Neural progenitor cell (in vitro differentiated cells): ENCODE results near the gene DGCR6L. TPM values are rescaled to one million over a fixed set of nuclear protein-coding genes. Genes with fewer than 3 reads are reported as not detected.
A peak's percentile ranks its signal among the peaks of the same experiment; 100 is the strongest.
"Not testable (repeated sequence)": the region's sequence is repeated elsewhere in the genome, so short reads cannot be mapped to it uniquely, and the experiment has no call there.

Experiments
- DNase-seq: peaks from one replicate; pipeline ENCODE4 v3.0.0-alpha.2; 2016; ENCODE audit warnings: low spot score
- H2AFZ ChIP-seq: fragments of 200-600 bp; sonication (generic); replicated peaks from 2 replicates; pipeline ENCODE4 v1.6.1; 2016; ENCODE audit warnings: antibody characterized with exemption
- H3F3A ChIP-seq: fragments of 200-600 bp; sonication (generic); 2 replicates; pipeline ENCODE4 v1.6.1; 2016; ENCODE audit warnings: antibody characterized with exemption, low read depth
- H3K27ac ChIP-seq: fragments of 200-600 bp; sonication (generic); 2 replicates; pipeline ENCODE4 v1.5.1; 2016; ENCODE audit warnings: mild to moderate bottlenecking
- H3K27me3 ChIP-seq: fragments of 200-600 bp; sonication (generic); 2 replicates; pipeline ENCODE4 v1.6.1; 2016; ENCODE audit warnings: mild to moderate bottlenecking, moderate library complexity
- H3K36me3 ChIP-seq: fragments of 200-600 bp; sonication (generic); 2 replicates; pipeline ENCODE4 v1.5.1; 2016
- H3K4me1 ChIP-seq: fragments of 200-600 bp; sonication (generic); 2 replicates; pipeline ENCODE4 v1.6.1; 2016; ENCODE audit warnings: mixed run types
- H3K4me2 ChIP-seq: fragments of 200-600 bp; sonication (generic); 2 replicates; pipeline ENCODE4 v1.6.1; 2016
- H3K4me3 ChIP-seq: fragments of 200-600 bp; sonication (generic); 2 replicates; pipeline ENCODE4 v1.5.1; 2016
- H3K79me2 ChIP-seq: fragments of 200-600 bp; sonication (generic); 2 replicates; pipeline ENCODE4 v1.6.1; 2016; ENCODE audit warnings: low read depth
- H3K9ac ChIP-seq: fragments of 200-600 bp; sonication (generic); 2 replicates; pipeline ENCODE4 v1.6.1; 2016
- H3K9me3 ChIP-seq: fragments of 200-600 bp; sonication (generic); 2 replicates; pipeline ENCODE4 v1.5.1; 2016; ENCODE audit warnings: low read depth
- H4K20me1 ChIP-seq: fragments of 200-600 bp; sonication (generic); 2 replicates; pipeline ENCODE4 v1.6.1; 2016; ENCODE audit warnings: low read depth
- H3K27ac Mint-ChIP-seq: 3 replicates; pipeline ENCODE4 v1.8.0; 2021; ENCODE audit warnings: mixed read lengths
- H3K27me3 Mint-ChIP-seq: 2 replicates; pipeline ENCODE4 v1.8.0; 2022; ENCODE audit warnings: low read depth, mild to moderate bottlenecking, inconsistent platforms, moderate library complexity, mixed read lengths; ENCODE audit not compliant: insufficient read depth
- H3K36me3 Mint-ChIP-seq: 3 replicates; pipeline ENCODE4 v1.8.0; 2021; ENCODE audit warnings: mixed read lengths
- H3K4me1 Mint-ChIP-seq: 3 replicates; pipeline ENCODE4 v1.8.0; 2021; ENCODE audit warnings: mixed read lengths
- H3K4me3 Mint-ChIP-seq: 3 replicates; pipeline ENCODE4 v1.8.0; 2021; ENCODE audit warnings: mild to moderate bottlenecking, moderate library complexity, mixed read lengths
- H3K9me3 Mint-ChIP-seq: 3 replicates; pipeline ENCODE4 v1.8.0; 2020; ENCODE audit warnings: mixed read lengths
- CTCF ChIP-seq: fragments of 200-600 bp; sonication (generic); IDR thresholded peaks from 2 replicates; pipeline ENCODE4 v1.5.1; 2017; ENCODE audit warnings: antibody characterized with exemption, mild to moderate bottlenecking
- EZH2 ChIP-seq: fragments of 200-600 bp; sonication (generic); IDR thresholded peaks from 2 replicates; pipeline ENCODE4 v1.6.1; 2017; ENCODE audit warnings: antibody characterized with exemption, mild to moderate bottlenecking, moderate library complexity
- EZH2phosphoT487 ChIP-seq: fragments of 200-600 bp; sonication (generic); IDR thresholded peaks from 2 replicates; pipeline ENCODE4 v1.6.1; 2017; ENCODE audit warnings: antibody characterized with exemption
- total RNA-seq: library from RNA; depleted of rRNA; stranded (reverse); fragments of >200 nt; gene quantifications from 2 replicates; pipeline ENCODE4 v1.2.3, GENCODE V29; 2015; ENCODE audit warnings: low replicate concordance

Gene DGCR6L
- total RNA-seq, 1 donor from 2014 or later = 22.3 TPM

DNA sequence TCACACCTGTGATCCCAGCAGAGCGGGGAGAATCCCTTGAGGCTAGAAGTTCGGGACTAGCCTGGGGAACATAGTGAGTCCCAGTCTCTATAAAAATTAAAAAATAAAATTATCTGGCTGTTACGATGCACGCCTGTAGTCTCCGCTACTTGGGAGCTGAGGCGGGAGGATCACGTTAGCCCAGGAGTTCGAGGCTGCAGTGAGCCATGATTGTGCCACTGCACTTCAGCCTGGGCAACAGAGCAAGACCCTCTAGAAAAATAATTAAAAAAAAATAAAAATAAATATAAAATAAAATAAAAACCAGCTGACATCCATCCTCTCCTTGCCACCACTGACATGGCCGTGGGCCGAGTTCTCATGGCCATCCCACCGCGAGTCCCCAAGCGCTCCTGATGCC lies 44.0 kb downstream of the DGCR6L start:
- Histone ChIP-seq H3K36me3 (no peaks in the 10 kb centered on the region), H3K27ac (no peak overlapping the region), H3F3A (no peaks in the 10 kb centered on the region), H2AFZ (no peak overlapping the region), H3K4me1 (peaks cover 4% of the 10 kb centered on the region), H3K79me2 (no peaks in the 10 kb centered on the region), H4K20me1 (no peaks in the 10 kb centered on the region), H3K27me3 (peaks cover 3% of the 10 kb centered on the region), H3K4me3 (no peak overlapping the region), H3K9me3 (no peaks in the 10 kb centered on the region), H3K4me2 (no peak overlapping the region), H3K9ac (no peak overlapping the region)
- Mint-ChIP-seq H3K4me1 (peaks cover 26% of the 10 kb centered on the region), H3K27me3 (peaks cover 2% of the 10 kb centered on the region), H3K4me3 (no peak overlapping the region), H3K36me3 (no peaks in the 10 kb centered on the region), H3K9me3 (no peaks in the 10 kb centered on the region), H3K27ac (no peak overlapping the region)
- no peak for DNase-seq
- TF ChIP-seq EZH2 (no peak), EZH2phosphoT487 (no peak), CTCF (no peak)

DNA sequence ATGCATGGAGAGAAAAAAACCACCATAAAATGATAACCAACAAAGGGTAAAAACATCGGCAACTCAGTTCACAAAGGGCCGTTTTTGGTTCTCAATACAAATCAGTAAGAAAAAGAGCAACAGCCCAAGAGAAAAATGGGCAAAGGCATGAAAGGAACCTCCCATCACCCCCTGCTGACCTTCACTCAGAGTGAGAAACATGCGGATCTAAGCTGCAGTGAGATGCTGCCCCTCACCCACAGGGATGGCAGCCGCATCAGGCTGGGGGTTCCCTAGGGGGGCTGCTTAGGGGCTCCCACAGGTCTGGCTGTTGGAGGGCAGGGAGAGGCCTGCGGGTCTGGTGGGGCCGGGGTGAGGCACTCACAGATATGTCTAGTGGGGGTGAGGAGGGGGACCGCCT lies 44.5 kb downstream of the DGCR6L start:
- H3K27me3 Mint-ChIP-seq, H3K9me3 ChIP-seq, H3K9ac ChIP-seq, H3K79me2 ChIP-seq, H3K36me3 ChIP-seq, H3K9me3 Mint-ChIP-seq, H3K4me2 ChIP-seq, H3K4me3 ChIP-seq, H3K4me1 ChIP-seq, H3F3A ChIP-seq, H3K27ac Mint-ChIP-seq, H2AFZ ChIP-seq, H3K36me3 Mint-ChIP-seq, H3K27ac ChIP-seq, H4K20me1 ChIP-seq, H3K4me3 Mint-ChIP-seq, H3K27me3 ChIP-seq: not testable (repeated sequence)
- H3K4me1 Mint-ChIP-seq = peaks cover 28% of the 10 kb centered on the region
- DNase-seq = peak; percentile 57

DNA sequence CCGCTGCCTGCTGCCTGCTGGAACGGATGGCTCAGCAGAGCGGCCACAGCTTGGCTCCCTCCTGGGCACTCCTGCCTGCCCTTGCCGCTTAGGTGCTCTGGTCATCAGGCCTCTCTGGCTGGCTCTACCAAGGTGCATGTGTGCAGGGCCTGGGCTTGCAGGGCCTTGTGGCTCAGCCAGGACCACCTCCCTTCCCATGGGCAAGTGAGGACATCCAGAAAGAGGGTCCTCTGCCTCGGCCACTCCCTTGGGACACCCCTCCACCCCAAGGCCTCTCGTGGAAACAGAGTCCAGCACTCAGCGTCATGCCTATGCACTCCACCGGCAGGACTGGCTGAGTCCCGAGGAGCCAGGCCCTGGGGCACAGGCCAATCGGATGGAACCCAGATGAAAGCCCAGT lies 45.5 kb downstream of the DGCR6L start:
- peaks cover 23% of the 10 kb centered on the region for H3K4me1 Mint-ChIP-seq

GRCh38 chr22:20273758-20274181 lies 46.1 kb downstream of the DGCR6L start:
- Mint-ChIP-seq H3K4me3 (no peak overlapping the region), H3K9me3 (no peaks in the 10 kb centered on the region), H3K36me3 (no peaks in the 10 kb centered on the region), H3K27me3 (peaks cover 8% of the 10 kb centered on the region), H3K4me1 (peaks cover 25% of the 10 kb centered on the region), H3K27ac (no peak overlapping the region)
- TF ChIP-seq EZH2 (no peak), CTCF (no peak), EZH2phosphoT487 (no peak)
- H3K79me2 ChIP-seq = no peaks in the 10 kb centered on the region
- H3K9me3 ChIP-seq = no peaks in the 10 kb centered on the region
- H3K4me1 ChIP-seq = peaks cover 5% of the 10 kb centered on the region
- peaks cover 5% of the 10 kb centered on the region for H3F3A ChIP-seq
- H3K4me3 ChIP-seq = no peak overlapping the region
- H2AFZ ChIP-seq = no peak overlapping the region
- no peak overlapping the region for H3K4me2 ChIP-seq
- H3K27me3 ChIP-seq = peaks cover 3% of the 10 kb centered on the region
- no peaks in the 10 kb centered on the region for H3K36me3 ChIP-seq
- no peaks in the 10 kb centered on the region for H4K20me1 ChIP-seq
- H3K9ac ChIP-seq = no peak overlapping the region
- DNase-seq = no peak
- H3K27ac ChIP-seq = no peak overlapping the region

More for the DNA sequence above, 45.5 kb downstream of the DGCR6L start:
- H3K27me3 Mint-ChIP-seq, DNase-seq, H3K9me3 ChIP-seq, H3K4me1 ChIP-seq, H4K20me1 ChIP-seq, H2AFZ ChIP-seq, H3K9me3 Mint-ChIP-seq, H3K4me3 Mint-ChIP-seq, H3K27me3 ChIP-seq, H3K4me2 ChIP-seq, H3K27ac Mint-ChIP-seq, H3K27ac ChIP-seq, H3F3A ChIP-seq, H3K9ac ChIP-seq, H3K79me2 ChIP-seq, H3K36me3 ChIP-seq, H3K36me3 Mint-ChIP-seq, H3K4me3 ChIP-seq: not testable (repeated sequence)
